K562 (cell line): ENCODE data around the gene MEF2B. TPM values are rescaled to one million over a fixed set of nuclear protein-coding genes. Genes with fewer than 3 reads are reported as not detected.

Experiments
- BRD9 ChIP-seq: fragments of 450-650 bp; IDR thresholded peaks from 2 replicates; pipeline ENCODE4 v1.6.1; 2018; ENCODE audit warnings: low read depth; ENCODE audit not compliant: partially characterized antibody
- CBX2 ChIP-seq: fragments of 200-600 bp; sonication (generic); IDR thresholded peaks from one replicate; pipeline ENCODE4 v1.6.1; 2012; ENCODE audit warnings: mild to moderate bottlenecking, low read length, inconsistent platforms; ENCODE audit not compliant: insufficient read depth, poor library complexity, severe bottlenecking
- CBX8 ChIP-seq: fragments of 200-600 bp; sonication (generic); IDR thresholded peaks from 2 replicates; pipeline ENCODE4 v1.6.1; 2012; ENCODE audit warnings: borderline replicate concordance, mixed run types, low read depth, mild to moderate bottlenecking, moderate library complexity, mixed read lengths, low read length, control low read depth, inconsistent platforms; ENCODE audit not compliant: poor library complexity, severe bottlenecking; ENCODE audit errors: extremely low read depth
- CHD4 ChIP-seq: fragments of 200-600 bp; sonication (generic); IDR thresholded peaks from 3 replicates; pipeline ENCODE4 v1.6.1; 2012; ENCODE audit warnings: low read depth, mild to moderate bottlenecking, mixed read lengths, low read length, inconsistent platforms; ENCODE audit not compliant: insufficient read depth, insufficient replicate concordance, poor library complexity, severe bottlenecking
- GABPB1 ChIP-seq: sonication (generic); formaldehyde crosslinking; IDR thresholded peaks from 2 replicates; pipeline ENCODE4 v1.8.0; 2022; ENCODE audit warnings: mild to moderate bottlenecking, missing genetic modification reagents
- GABPB2 ChIP-seq: fragments of 250-450 bp; sonication (Bioruptor Pico); conservative IDR thresholded peaks from 2 replicates; pipeline ENCODE4 v1.5.1; 2021; ENCODE audit warnings: mild to moderate bottlenecking
- HSF4 ChIP-seq: fragments of 250-450 bp; sonication (Bioruptor Pico); IDR thresholded peaks from 2 replicates; pipeline ENCODE4 v2.1.2; 2022; ENCODE audit warnings: mild to moderate bottlenecking, moderate library complexity, borderline replicate concordance
- MCM2 ChIP-seq: fragments of 450-650 bp; IDR thresholded peaks from 2 replicates; pipeline ENCODE4 v1.6.1; 2017; ENCODE audit warnings: low read depth, mild to moderate bottlenecking
- MCM3 ChIP-seq: fragments of 450-650 bp; IDR thresholded peaks from 2 replicates; pipeline ENCODE4 v1.6.1; 2016
- MCM5 ChIP-seq: fragments of 450-650 bp; IDR thresholded peaks from 2 replicates; pipeline ENCODE4 v1.6.1; 2016; ENCODE audit warnings: low read depth
- MED1 ChIP-seq: sonication (generic); formaldehyde crosslinking; IDR thresholded peaks from 2 replicates; pipeline ENCODE4 v1.8.1; 2023; ENCODE audit warnings: missing genetic modification reagents, borderline replicate concordance
- NUFIP1 ChIP-seq: fragments of 450-650 bp; IDR thresholded peaks from 2 replicates; pipeline ENCODE4 v1.6.1; 2018; ENCODE audit not compliant: partially characterized antibody
- PHF21A ChIP-seq: fragments of 450-650 bp; IDR thresholded peaks from 2 replicates; pipeline ENCODE4 v1.6.1; 2017; ENCODE audit warnings: low read depth, borderline replicate concordance
- SNIP1 ChIP-seq: fragments of 450-650 bp; IDR thresholded peaks from 2 replicates; pipeline ENCODE4 v1.7.1; 2017; ENCODE audit warnings: low read depth, mild to moderate bottlenecking
- THRAP3 ChIP-seq: fragments of 450-650 bp; IDR thresholded peaks from 2 replicates; pipeline ENCODE4 v1.6.1; 2016; ENCODE audit warnings: mild to moderate bottlenecking, inconsistent platforms, borderline replicate concordance
- U2AF1 ChIP-seq: fragments of 200-400 bp; formaldehyde crosslinking; optimal IDR thresholded peaks from 2 replicates; pipeline ENCODE3; 2017; ENCODE audit warnings: mild to moderate bottlenecking, low read depth, low read length, moderate library complexity
- ZNF165 ChIP-seq: fragments of 250-450 bp; sonication (Bioruptor Pico); IDR thresholded peaks from 2 replicates; pipeline ENCODE4 v1.4.0; 2020; ENCODE audit warnings: borderline replicate concordance
- ZNF224 ChIP-seq: sonication (generic); formaldehyde crosslinking; IDR thresholded peaks from 2 replicates; pipeline ENCODE4 v1.8.0; 2022; ENCODE audit warnings: mild to moderate bottlenecking, missing genetic modification reagents
- ZNF445 ChIP-seq: fragments of 250-450 bp; sonication (Bioruptor Pico); IDR thresholded peaks from 2 replicates; pipeline ENCODE4 v1.4.0; 2020; ENCODE audit warnings: low read depth, mild to moderate bottlenecking, moderate library complexity
- ZNF766 ChIP-seq: fragments of 200-800 bp; sonication (Bioruptor generic); conservative IDR thresholded peaks from 2 replicates; pipeline ENCODE4 v1.6.1; 2016; ENCODE audit warnings: missing genetic modification characterization, missing compliant biosample characterization
- polyA plus RNA-seq, 8 experiments: library from polyadenylated mRNA; depleted of rRNA in 4 of 8; stranded (reverse) in 5 of 8; unstranded in 3 of 8; fragments of >200 nt; fragmentation: Nextera tagmentation in 2 of 8; fragmentation: Illumina TruSeq in 1 of 8; extraction: Ambion mirVana in 2 of 8; extraction: Trizol in 1 of 8; gene quantifications; 2 replicates each; pipeline versions ENCODE4 v1.2.1 to v1.2.3, GENCODE V29; 2011 to 2014; ENCODE audit warnings: inconsistent platforms in 1 of 8, missing spikeins in 1 of 8
- total RNA-seq, 7 experiments: library from RNA; depleted of rRNA in 6 of 7; stranded (reverse); fragments of >200 nt in 6 of 7; fragmentation: Illumina TruSeq in 2 of 7; extraction: Trizol in 2 of 7; gene quantifications; 2 replicates each; pipeline versions ENCODE4 v1.2.1 to v1.2.3, GENCODE V29; 2011 to 2021; ENCODE audit warnings: low replicate concordance in 1 of 7
- TF ChIP-seq, protein P1 (sequence below), 2 experiments: fragments of 150-350 bp in 1 of 2; IDR thresholded peaks; 2 replicates each; pipeline ENCODE4 v1.6.1; 2012 to 2016; ENCODE audit warnings: low read depth in 2 of 2, low read length in 2 of 2, mild to moderate bottlenecking in 1 of 2, moderate library complexity in 1 of 2
- TF ChIP-seq, protein P2 (sequence below): sonication (generic); formaldehyde crosslinking; IDR thresholded peaks from 2 replicates; pipeline ENCODE4 v1.8.1; 2023; ENCODE audit warnings: mild to moderate bottlenecking, missing genetic modification reagents
- TF ChIP-seq, protein P3 (sequence below): sonication (generic); formaldehyde crosslinking; IDR thresholded peaks from 2 replicates; pipeline ENCODE4 v1.9.0; 2022; ENCODE audit warnings: mild to moderate bottlenecking, missing genetic modification reagents

MEF2B gene
- total and polyA plus RNA-seq, 9 of the 15 experiments (the other 6 are each of a cell fraction or from before 2014, with no cell fraction given): 0.14 to 1.9 (median 0.71) TPM; not detected in 3

DNA sequence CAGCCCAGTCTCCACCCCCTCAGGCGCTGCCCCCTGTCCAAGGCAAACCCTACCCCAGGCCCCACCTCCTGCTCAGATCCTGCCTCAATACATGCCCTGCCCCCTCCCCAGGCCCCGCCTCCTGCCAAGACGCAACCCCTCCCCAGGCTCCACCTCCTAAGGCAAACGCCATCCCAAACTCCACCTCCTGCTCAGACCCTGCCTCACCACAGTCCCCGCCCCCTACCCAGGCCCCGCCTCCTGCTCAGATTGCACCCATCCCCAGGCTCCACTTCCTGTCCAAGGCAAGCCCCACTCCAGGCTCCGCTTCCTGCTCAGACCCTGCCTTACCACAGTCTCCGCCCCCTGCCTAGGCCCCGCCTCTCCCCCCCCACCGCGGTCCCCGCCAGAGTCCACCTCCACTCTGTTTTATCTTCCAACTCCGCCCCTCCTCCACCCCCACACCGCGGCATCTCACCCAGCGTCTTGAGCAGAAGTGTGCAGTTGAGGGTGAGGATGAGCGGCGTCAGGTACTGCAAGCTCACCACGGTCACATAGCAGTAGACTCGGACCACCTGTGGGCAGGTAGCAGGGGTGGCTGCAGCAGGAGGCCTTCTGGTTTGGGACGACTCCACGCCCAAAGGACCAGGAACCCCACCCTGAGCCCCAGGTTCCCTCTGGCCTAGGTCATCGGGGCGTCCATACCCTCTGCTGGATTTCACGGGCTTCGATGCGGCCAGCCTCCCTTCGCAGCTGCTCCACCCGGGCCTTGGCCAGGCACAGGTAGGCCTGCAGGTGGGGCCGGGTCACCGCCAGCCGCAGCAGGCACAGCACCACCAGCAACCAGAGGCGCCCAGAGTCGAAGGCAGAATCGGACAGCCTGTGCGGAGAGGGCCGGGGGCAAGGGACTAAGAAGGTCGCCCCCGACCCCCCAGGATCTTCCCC lies 49.5 kb downstream of the MEF2B start (continued):
- TF ChIP-seq ZNF766 (CRISPR knock-in tag) (no peak), MCM5 (no peak), MED1 (CRISPR knock-in tag) (no peak), PHF21A (no peak), HSF4 (CRISPR knock-in tag) (no peak), MCM2 (no peak), BRD9 (no peak), U2AF1 (no peak), SNIP1 (no peak), GABPB2 (CRISPR knock-in tag) (no peak), CHD4 (no peak), ZNF165 (CRISPR knock-in tag) (no peak), GABPB1 (CRISPR knock-in tag) (peak; percentile 78), MCM3 (no peak), THRAP3 (no peak), ZNF224 (CRISPR knock-in tag) (no peak), CBX2 (no peak), CBX8 (no peak), ZNF445 (CRISPR knock-in tag) (no peak), NUFIP1 (no peak)
- TF ChIP-seq, protein P1, sequence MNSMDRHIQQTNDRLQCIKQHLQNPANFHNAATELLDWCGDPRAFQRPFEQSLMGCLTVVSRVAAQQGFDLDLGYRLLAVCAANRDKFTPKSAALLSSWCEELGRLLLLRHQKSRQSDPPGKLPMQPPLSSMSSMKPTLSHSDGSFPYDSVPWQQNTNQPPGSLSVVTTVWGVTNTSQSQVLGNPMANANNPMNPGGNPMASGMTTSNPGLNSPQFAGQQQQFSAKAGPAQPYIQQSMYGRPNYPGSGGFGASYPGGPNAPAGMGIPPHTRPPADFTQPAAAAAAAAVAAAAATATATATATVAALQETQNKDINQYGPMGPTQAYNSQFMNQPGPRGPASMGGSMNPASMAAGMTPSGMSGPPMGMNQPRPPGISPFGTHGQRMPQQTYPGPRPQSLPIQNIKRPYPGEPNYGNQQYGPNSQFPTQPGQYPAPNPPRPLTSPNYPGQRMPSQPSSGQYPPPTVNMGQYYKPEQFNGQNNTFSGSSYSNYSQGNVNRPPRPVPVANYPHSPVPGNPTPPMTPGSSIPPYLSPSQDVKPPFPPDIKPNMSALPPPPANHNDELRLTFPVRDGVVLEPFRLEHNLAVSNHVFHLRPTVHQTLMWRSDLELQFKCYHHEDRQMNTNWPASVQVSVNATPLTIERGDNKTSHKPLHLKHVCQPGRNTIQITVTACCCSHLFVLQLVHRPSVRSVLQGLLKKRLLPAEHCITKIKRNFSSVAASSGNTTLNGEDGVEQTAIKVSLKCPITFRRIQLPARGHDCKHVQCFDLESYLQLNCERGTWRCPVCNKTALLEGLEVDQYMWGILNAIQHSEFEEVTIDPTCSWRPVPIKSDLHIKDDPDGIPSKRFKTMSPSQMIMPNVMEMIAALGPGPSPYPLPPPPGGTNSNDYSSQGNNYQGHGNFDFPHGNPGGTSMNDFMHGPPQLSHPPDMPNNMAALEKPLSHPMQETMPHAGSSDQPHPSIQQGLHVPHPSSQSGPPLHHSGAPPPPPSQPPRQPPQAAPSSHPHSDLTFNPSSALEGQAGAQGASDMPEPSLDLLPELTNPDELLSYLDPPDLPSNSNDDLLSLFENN (IDR thresholded peaks at IDR 0.05; ENCODE audit: low read depth in 2 of 2, low read length in 2 of 2): no peak
- TF ChIP-seq, protein P2, sequence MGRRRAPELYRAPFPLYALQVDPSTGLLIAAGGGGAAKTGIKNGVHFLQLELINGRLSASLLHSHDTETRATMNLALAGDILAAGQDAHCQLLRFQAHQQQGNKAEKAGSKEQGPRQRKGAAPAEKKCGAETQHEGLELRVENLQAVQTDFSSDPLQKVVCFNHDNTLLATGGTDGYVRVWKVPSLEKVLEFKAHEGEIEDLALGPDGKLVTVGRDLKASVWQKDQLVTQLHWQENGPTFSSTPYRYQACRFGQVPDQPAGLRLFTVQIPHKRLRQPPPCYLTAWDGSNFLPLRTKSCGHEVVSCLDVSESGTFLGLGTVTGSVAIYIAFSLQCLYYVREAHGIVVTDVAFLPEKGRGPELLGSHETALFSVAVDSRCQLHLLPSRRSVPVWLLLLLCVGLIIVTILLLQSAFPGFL: no peak
- TF ChIP-seq, protein P3, sequence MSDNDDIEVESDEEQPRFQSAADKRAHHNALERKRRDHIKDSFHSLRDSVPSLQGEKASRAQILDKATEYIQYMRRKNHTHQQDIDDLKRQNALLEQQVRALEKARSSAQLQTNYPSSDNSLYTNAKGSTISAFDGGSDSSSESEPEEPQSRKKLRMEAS (CRISPR knock-in tag): peak; percentile 41; the same call in 1 of the 2 replicates
